Stimulated activated CD8-positive, alpha-beta memory T cell treated with anti-CD3 and anti-CD28 coated beads, Interleukin-15, amount 100 ng/mL, for 1 hour (primary cell): ENCODE data around the gene SPHK1.

ENCODE experiments used
- DNase-seq: peaks from one replicate; pipeline ENCODE4 v3.0.0-alpha.2; 2020; ENCODE audit warnings: low read depth

SPHK1 gene

GRCh38 chr17:76433693-76434092, 49.3 kb downstream of the SPHK1 start:
- no peak for DNase-seq

- no peak for DNase-seq
Observed at GRCh38 chr17:76434870-76435269, 50.5 kb downstream of the SPHK1 start.

DNA sequence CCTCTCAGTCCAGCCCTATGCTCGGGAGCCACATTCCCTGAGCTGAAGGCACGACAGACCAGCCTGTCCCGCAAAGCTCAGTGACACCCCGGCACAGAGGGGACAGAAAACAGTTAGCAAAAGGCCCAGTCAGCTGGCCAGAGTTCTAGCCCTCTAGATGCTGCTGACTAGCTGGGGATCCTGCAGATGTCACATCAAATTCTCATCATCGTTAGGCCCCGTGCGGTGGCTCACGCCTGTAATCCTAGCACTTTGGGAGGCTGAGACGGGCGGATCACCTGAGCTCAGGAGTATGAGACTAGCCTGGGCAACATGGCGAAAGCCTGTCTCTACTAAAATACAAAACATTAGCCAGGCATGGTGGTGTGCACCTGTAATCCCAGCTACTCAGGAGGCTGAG, 51.3 kb downstream of the SPHK1 start:
- DNase-seq, result no peak
